CD4-positive, alpha-beta T cell treated with Interleukin-6 at 100 ng/mL for 8 hours (primary cell): ENCODE data around the gene ADAMTS17.

Experiments used
- DNase-seq: peaks from one replicate; pipeline ENCODE4 v3.0.0-alpha.2; 2020; ENCODE audit warnings: mixed read lengths, low spot score

Gene ADAMTS17

DNA sequence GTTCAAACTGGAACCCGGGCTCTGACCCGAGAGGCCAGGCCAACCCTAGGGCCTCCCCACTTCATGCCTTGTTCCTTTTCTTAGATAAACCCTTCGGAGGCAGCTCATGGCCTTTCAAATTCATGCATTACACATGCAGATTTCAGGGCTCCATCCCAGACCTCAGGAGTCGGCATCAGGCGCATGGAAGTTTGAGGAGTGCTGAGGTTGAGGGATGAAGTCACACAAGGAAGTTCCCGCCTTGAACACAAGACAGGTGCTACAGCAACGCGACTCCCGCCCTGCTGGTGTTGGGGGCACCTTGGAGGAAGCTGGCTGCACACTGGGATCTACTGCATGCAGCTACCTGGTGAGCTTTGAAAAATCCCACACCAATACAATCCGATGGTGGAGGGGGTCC lies 363.3 kb downstream of the ADAMTS17 start:
- no peak for DNase-seq

DNA sequence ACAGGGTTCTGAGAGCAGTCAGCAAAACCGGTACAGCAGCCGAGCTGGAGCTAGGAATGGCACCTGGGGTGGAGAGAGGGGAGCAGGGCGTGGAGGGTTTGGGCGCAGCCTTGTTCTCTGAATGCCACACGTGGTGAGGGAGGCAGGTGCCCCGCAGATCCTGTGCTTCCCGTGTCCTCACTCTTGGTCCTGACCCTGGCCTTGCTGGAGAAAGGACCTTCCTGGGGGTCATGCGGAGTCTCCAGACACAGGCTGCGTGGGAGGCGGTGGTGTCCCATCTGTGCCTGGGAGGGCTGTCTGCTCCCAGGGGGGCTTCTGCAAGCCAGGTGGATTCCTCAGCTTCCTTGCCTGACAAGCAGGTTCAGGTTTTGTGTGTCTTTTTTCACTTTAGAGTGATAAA lies 363.8 kb downstream of the ADAMTS17 start:
- DNase-seq = no peak

GRCh38 chr15:99976811-99977271 lies 364.9 kb downstream of the ADAMTS17 start:
- DNase-seq = no peak

- no peak for DNase-seq
Observed at GRCh38 chr15:99976000-99976399, 365.8 kb downstream of the ADAMTS17 start.

DNA sequence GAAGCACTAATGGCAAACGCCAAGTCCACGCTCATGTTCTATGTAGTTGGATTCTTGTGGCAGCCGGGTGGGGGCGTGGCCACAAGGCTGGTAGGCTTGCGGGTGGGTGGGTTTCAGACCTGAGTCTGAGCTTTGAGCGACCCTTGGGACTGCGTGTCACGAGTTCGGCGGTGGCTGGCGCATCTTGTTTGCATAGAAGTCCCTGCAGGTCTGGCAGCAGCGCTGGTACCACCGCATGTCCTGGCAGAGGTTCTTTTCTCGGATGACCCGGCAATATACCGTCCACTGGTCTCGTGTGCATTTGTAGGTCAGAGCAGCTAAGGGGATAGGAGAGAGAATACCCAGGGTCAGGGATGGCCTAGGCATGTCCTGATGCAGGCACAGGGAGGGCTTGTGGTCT lies 367.5 kb downstream of the ADAMTS17 start:
- no peak for DNase-seq

DNA sequence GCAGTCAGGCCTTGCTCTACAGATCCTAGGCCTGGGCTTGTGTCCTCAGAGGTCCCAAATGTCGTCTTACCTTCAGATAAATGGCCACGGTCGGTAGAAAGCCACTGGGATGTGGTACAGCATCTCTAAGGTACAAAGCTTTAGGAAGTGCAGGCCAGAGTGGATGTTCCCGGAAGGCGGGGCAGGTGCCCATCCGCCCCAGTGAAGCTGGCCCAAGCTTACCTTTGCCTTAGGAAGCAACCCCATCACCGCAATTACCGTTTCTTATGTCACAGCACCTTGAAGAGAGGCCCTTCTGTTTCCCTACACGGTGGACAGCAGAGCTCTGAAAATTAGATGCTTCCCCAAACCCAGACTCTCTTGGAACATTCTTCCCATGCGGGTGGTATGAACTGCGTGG lies 368.4 kb downstream of the ADAMTS17 start:
- DNase-seq = no peak

- DNase-seq = no peak
Observed at GRCh38 chr15:99970891-99971430, 370.8 kb downstream of the ADAMTS17 start.

DNA sequence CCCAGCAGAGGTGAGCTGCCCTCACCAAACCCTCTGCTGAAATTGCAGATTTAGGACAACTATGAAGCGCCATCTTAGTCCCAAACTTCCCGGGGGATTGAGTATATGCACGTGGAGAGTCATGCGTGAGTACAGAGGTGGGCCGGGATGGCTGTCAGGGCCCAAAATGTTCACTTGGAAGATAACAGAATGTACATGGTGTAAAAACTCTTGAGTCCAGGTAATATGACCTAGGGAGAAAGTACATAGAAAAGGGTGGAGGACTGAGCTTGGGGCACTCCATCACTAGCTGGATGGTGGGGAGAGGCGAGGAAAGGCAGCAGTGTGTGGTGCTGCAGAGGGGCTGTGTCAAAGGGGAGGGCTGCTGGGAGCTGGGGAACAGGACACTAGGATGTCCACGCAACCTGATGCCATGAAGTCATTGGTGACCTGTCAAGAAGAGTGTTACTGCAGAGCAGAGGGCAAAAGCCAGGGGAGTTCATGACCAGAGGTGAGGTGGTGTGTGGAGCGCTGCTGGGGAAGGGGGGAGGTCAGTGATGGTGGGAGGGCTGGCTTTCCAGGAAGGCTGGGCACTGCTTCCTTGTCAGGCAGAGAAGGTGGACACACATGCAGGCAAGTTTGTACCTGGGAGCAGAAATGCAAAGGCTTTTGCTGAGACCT lies 372.4 kb downstream of the ADAMTS17 start:
- DNase-seq = no peak

DNA sequence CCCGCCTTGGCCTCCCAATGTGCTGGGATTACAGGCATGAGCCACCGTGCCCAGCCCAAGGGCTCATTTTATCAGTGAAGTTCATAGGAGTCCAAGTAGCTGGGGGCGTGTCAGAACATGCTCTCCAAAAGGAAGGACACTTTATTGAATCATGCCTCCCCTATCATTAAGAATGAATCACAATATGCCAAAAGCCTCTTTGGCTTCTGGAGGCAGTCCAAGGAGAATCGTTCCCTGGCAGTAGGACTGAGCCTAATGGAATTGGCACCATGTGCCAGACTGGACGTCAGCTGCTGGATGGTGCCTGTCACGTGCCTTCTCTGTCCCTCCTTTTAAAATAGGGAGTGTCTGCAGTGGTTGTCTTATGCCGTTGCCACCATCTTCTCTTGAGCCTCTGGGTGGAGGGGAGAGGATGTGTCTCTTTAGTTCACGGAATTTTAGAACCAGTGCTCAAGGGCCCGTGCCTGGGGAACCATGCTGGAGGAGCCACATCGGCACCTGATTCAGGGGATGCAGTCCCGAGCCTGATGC lies 373.9 kb downstream of the ADAMTS17 start:
- no peak for DNase-seq

- DNase-seq = no peak
Observed at GRCh38 chr15:99966815-99967214, 375.0 kb downstream of the ADAMTS17 start.

DNA sequence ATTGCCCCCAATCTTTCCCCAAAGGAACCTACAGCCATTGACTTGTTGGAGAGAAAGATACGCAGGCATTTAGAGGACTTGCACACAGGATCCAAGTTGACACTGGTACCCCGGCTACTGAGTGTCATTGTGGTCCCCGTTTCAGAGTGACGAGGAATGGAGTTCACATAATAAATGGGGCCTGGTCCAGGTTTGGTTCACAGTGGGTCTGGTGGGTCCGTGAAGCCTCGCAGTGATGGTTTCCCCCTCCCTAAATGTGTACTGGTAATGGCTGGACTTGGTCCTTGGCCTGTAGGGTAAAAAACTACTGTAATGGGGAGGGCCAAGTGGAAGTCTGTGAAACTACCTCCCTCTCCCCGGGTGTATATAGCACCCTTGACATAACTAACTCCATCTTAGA lies 376.4 kb downstream of the ADAMTS17 start:
- no peak for DNase-seq

DNA sequence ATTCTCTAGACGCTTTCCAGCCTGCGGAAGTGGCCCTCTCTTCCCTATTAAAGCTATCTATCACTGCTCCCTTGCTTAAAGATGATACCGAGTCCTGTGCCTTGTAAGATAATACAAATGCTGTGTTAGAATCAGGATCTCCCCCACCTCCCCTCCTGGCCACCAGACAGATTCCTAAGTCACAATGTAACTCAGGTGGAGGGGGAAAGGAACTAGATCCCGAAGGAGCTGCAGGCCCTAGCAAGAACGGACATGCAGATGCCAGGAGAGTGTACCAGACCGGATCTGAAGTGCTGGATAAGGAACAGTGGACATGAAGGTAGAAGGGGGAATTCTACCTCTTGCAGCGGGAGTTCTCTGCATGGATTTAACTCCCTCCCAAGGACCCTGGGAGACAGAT lies 377.8 kb downstream of the ADAMTS17 start:
- DNase-seq = no peak

DNA sequence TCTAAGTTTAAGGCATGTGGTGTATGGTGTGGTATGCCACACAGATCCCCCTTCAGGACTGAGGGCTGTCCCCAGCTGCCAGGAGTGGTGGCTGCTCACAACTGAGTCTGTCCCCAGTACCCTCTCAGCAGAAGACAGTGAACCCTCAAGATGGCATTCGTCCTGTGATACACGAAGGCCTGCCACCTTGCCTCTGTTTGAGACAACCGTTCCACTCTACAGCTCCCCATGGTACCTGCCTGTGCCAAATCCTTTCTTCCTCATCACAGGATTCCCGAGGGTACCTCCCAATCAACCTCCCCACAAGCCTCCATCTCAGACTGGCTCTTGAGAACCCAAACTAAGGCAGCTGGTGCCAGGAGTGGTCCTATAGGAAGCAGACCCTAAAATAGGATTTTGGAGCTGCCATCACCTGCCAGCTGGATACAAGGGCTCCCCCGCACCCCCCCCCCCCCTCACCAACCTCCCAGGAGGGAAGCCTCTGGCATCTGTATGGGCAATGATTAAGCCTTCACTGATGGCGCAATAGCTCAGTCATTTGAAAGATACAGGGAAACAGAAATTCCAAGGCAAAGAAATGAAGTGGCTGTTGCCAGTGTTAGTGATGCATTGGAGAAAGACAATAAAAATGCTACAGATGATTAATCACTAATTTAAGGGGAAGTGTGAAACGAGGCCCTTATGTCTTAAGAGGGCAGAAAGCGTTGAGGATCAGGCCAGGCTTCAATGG lies 378.5 kb downstream of the ADAMTS17 start:
- DNase-seq = no peak

- no peak for DNase-seq
Observed at GRCh38 chr15:99962006-99962561, 379.7 kb downstream of the ADAMTS17 start.

DNA sequence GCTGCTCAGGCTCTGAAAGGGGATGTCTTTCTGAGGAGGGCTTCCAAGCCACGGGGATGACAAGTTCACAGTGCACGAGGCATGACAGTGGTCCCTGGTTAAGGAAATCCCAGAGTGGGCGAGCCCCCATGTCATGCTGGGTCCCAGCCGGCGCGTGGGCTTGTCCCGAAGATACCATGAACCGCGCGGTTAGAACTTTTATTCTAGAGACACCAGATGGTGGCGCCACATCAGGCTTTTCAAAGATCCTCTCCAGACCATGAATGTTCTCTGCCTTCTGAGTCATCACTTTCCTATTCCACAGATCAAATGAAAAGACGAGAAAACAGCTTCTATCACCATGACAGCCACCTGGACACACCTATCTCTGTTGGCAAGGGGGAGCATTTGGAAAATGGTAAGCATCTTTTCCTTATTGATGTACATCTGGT lies 380.7 kb downstream of the ADAMTS17 start:
- no peak for DNase-seq

- DNase-seq = no peak
Observed at GRCh38 chr15:99959326-99959725, 382.4 kb downstream of the ADAMTS17 start.

DNA sequence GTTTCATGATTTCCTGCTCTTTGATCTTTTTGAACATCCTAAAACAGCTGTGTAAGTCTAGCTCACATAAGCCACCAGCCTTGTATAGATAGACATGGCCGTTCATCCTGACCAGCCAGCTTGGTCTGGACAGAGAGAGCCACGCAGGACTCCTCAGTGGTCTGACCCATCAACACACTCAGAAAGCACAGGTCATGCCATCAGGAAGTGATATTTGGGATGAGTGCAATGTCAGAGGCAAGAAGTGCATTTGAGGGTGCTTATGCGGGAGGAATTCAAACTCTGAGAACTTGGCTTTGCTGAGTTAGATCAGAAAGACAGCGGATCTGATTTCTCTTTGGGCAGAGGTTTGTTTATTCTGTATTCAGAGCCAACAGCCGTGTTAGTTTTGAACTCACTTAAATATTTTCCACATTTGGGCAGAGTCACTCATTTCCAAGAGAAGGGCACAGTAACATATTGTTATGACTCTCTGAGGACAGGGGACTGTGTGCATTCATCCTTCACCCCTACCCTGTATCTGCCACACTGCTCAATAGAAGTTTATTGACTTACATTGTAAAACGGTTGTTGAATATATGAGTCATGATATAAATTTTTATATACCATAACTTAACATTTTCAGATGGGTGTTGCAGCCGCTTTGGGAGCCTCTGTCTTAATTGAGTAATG lies 383.2 kb downstream of the ADAMTS17 start:
- DNase-seq = no peak

DNA sequence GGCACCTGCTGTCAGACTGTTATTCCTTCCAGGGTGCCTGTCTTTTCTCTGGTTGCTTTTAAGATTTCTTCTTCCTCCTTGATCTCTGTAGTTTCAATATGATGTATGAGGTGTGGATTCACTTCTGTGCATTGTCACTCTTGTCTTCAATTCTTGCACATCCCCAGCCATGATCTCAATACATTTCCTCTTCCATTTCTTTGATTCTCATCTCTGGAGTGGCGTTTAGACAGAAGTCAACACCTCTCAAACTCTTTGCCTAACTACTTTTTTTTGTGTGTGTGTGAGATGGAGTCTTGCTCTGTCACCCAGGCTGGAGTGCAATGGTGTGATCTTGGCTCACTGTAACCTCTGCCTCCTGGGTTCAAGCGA lies 384.1 kb downstream of the ADAMTS17 start:
- DNase-seq = no peak

- DNase-seq = no peak
Observed at GRCh38 chr15:99956820-99957641, 384.7 kb downstream of the ADAMTS17 start.

GRCh38 chr15:99956022-99956775 lies 385.6 kb downstream of the ADAMTS17 start:
- no peak for DNase-seq

DNA sequence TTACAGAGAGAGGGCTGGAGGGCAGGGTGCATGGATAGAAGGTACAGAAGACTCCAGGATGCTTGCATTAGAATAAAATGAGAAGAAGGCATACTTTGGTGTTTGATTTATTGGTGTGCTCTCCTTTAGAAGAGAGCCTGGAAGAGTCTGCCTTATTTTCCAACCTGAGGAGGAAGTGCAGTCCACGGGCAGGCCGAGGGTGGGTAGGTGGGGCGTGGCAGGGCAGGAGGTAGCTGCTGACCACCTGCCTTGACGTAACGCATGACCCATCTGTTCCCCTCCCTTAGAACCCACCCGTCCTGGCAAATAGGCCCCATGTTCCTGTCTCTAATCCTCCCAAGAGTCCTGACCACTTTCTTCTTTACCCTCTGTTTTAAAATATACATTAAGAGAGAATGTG lies 386.2 kb downstream of the ADAMTS17 start:
- DNase-seq = no peak
